Iris pigment epithelial cell (primary cell): ENCODE results near the gene CXCL5.
"Not testable (repeated sequence)": the region's sequence is repeated elsewhere in the genome, so short reads cannot be mapped to it uniquely, and the experiment has no call there.

Source experiments
- DNase-seq: peaks from one replicate; pipeline ENCODE4 v3.0.0-alpha.2; 2011; ENCODE audit warnings: low read depth

Gene CXCL5

GRCh38 chr4:74015126-74015780 lies 16.8 kb upstream of the CXCL5 start:
- no peak for DNase-seq

GRCh38 chr4:74014332-74014731 lies 15.9 kb upstream of the CXCL5 start:
- DNase-seq: peak; percentile 10

- DNase-seq: no peak
Observed at GRCh38 chr4:74013264-74013663, 14.8 kb upstream of the CXCL5 start.

GRCh38 chr4:74012130-74012529 lies 13.7 kb upstream of the CXCL5 start:
- no peak for DNase-seq

- no peak for DNase-seq
Observed at GRCh38 chr4:74009307-74009706, 10.8 kb upstream of the CXCL5 start.

GRCh38 chr4:74006009-74006476 lies 7.6 kb upstream of the CXCL5 start:
- peak; percentile 73 for DNase-seq

- peak; percentile 39 for DNase-seq
Observed at GRCh38 chr4:74005528-74005927, 7.1 kb upstream of the CXCL5 start.

GRCh38 chr4:74004668-74005067 lies 6.2 kb upstream of the CXCL5 start:
- DNase-seq: peak; percentile 47

GRCh38 chr4:74000301-74000700 lies 1.8 kb upstream of the CXCL5 start:
- no peak for DNase-seq

GRCh38 chr4:73992050-73992449 lies 6.4 kb downstream of the CXCL5 start:
- DNase-seq: no peak

- DNase-seq: no peak
Observed at GRCh38 chr4:73991742-73992000, 6.8 kb downstream of the CXCL5 start.

- DNase-seq: no peak
Observed at GRCh38 chr4:73990988-73991741, 7.3 kb downstream of the CXCL5 start.

- DNase-seq: no peak
Observed at GRCh38 chr4:73989928-73990327, 8.5 kb downstream of the CXCL5 start.

- no peak for DNase-seq
Observed at GRCh38 chr4:73989031-73989430, 9.4 kb downstream of the CXCL5 start.

- no peak for DNase-seq
Observed at GRCh38 chr4:73988061-73988460, 10.4 kb downstream of the CXCL5 start, which contains the start of gene PPBP. TSS of gene PPBP (minus strand) at chr4:73988190. CDS start at chr4:73988103, 87 bp downstream.

GRCh38 chr4:73985528-73985852 lies 13.0 kb downstream of the CXCL5 start:
- DNase-seq: no peak

- DNase-seq: no peak
Observed at GRCh38 chr4:73984736-73985527, 13.5 kb downstream of the CXCL5 start.

- DNase-seq: not testable (repeated sequence)
Observed at GRCh38 chr4:73981175-73981574, 17.3 kb downstream of the CXCL5 start.

GRCh38 chr4:73979407-73979957 lies 19.0 kb downstream of the CXCL5 start:
- no peak for DNase-seq

GRCh38 chr4:73978886-73979285 lies 19.6 kb downstream of the CXCL5 start:
- DNase-seq: peak; percentile 92

GRCh38 chr4:73976716-73977115 lies 21.8 kb downstream of the CXCL5 start:
- DNase-seq: peak; percentile 63

GRCh38 chr4:73976217-73976616 lies 22.3 kb downstream of the CXCL5 start:
- no peak for DNase-seq

- DNase-seq: no peak
Observed at GRCh38 chr4:73974352-73974751, 24.1 kb downstream of the CXCL5 start.
